Measurements from ENCODE around the gene GNAI2.

Gene GNAI2

DNA sequence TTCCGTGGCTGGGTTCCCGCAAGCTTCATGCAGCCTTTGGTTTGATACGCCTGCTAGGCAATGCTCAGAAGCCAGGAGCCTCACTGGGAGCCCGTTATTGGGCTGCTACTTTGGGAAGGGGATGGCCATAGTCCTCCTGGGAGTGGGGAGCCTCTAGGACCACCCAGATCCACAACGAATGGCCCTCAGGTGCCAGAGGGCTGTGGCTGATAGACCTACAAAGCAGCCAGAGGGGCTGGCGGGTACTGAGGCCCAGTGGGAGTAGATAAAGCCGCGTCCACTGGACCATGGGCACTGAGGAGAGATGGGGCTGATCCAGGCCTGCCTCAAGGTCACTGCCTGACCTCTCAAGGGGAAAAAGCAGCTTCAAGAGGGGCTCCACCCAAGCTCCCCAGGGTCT is 43.9 kb upstream of the GNAI2 start:
- no peaks in the 10 kb centered on the region for H3K36me3 ChIP-seq
- no peak overlapping the region for H3K4me3 ChIP-seq (ENCODE audit: low read depth in 1 of 2, low read length in 1 of 2)
- no peaks in the 10 kb centered on the region for H3K9me3 ChIP-seq
- no peak overlapping the region for H3K27ac ChIP-seq
- TF ChIP-seq, protein P1, sequence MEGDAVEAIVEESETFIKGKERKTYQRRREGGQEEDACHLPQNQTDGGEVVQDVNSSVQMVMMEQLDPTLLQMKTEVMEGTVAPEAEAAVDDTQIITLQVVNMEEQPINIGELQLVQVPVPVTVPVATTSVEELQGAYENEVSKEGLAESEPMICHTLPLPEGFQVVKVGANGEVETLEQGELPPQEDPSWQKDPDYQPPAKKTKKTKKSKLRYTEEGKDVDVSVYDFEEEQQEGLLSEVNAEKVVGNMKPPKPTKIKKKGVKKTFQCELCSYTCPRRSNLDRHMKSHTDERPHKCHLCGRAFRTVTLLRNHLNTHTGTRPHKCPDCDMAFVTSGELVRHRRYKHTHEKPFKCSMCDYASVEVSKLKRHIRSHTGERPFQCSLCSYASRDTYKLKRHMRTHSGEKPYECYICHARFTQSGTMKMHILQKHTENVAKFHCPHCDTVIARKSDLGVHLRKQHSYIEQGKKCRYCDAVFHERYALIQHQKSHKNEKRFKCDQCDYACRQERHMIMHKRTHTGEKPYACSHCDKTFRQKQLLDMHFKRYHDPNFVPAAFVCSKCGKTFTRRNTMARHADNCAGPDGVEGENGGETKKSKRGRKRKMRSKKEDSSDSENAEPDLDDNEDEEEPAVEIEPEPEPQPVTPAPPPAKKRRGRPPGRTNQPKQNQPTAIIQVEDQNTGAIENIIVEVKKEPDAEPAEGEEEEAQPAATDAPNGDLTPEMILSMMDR (IDR thresholded peaks at IDR 0.05) = no peak
- H3K4me1 ChIP-seq (ENCODE audit: control insufficient read depth in 1 of 2, insufficient read depth in 1 of 2, low read depth in 1 of 2, low read length in 1 of 2) = peaks cover 6 to 10% of the 10 kb centered on the region in 2 experiments
- peaks cover 47% of the 10 kb centered on the region for H3K27me3 ChIP-seq

DNA sequence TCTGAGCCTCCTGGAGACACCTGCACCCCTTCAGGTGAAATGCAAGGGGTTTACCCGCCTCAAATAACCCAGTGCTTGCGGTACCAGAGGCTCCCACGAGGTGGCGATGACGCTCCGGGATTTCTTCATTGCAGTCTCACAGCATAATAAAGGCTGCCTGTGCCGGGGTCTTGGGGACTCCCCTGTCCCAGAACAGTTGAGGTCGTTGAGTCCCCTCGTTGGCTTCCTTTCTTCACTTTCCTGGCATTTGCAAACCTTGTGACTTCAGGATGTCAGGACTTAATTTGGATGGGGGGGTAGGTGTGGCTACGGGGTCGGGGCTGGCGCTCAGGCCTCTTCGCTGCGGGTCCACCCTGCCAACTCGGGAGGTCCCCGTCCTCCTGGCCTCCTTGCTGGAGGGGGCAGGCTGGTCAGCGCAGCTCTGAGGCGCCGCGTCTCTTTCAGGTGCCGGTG is 43.3 kb upstream of the GNAI2 start:
- no peaks in the 10 kb centered on the region for H3K36me3 ChIP-seq
- peaks cover 6 to 10% of the 10 kb centered on the region in 2 experiments for H3K4me1 ChIP-seq (ENCODE audit: control insufficient read depth in 1 of 2, insufficient read depth in 1 of 2, low read depth in 1 of 2, low read length in 1 of 2)
- no peak overlapping the region for H3K27ac ChIP-seq
- no peaks in the 10 kb centered on the region for H3K9me3 ChIP-seq
- TF ChIP-seq, protein P1 (IDR thresholded peaks at IDR 0.05) = peak; percentile 92
- H3K4me3 ChIP-seq (ENCODE audit: low read depth in 1 of 2, low read length in 1 of 2) = no peak overlapping the region
- H3K27me3 ChIP-seq = peaks cover 53% of the 10 kb centered on the region

DNA sequence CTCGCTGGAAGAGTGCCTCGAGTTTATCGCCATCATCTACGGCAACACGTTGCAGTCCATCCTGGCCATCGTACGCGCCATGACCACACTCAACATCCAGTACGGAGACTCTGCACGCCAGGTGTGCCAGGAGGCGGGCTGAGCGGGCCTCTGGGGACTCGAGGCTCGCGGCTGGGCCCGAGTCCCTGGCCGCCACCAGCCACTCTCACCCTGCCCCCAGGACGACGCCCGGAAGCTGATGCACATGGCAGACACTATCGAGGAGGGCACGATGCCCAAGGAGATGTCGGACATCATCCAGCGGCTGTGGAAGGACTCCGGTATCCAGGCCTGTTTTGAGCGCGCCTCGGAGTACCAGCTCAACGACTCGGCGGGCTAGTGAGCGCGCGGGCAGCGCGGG is 42.7 kb upstream of the GNAI2 start:
- H3K27ac ChIP-seq = no peak overlapping the region
- peaks cover 59% of the 10 kb centered on the region for H3K27me3 ChIP-seq
- H3K4me3 ChIP-seq (ENCODE audit: low read depth in 1 of 2, low read length in 1 of 2) = no peak overlapping the region
- no peaks in the 10 kb centered on the region for H3K36me3 ChIP-seq
- TF ChIP-seq, protein P1 (IDR thresholded peaks at IDR 0.05) = no peak
- H3K4me1 ChIP-seq (ENCODE audit: control insufficient read depth in 1 of 2, insufficient read depth in 1 of 2, low read depth in 1 of 2, low read length in 1 of 2) = peaks cover 6 to 10% of the 10 kb centered on the region in 2 experiments
- H3K9me3 ChIP-seq = no peaks in the 10 kb centered on the region

DNA sequence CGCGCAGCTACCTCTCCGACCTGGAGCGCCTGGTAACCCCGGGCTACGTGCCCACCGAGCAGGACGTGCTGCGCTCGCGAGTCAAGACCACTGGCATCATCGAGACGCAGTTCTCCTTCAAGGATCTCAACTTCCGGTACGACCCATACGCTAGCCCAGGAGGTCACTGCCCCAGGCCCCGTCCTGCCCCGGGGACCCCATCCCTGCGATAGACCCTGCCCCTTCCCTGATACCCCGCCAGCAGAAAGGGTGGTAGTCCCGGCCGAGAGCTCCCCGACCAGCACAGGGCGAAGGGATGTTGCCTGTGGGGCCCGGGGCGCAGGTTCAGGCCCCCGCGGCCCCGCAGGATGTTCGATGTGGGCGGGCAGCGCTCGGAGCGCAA is 42.3 kb upstream of the GNAI2 start:
- Histone ChIP-seq H3K4me1 (ENCODE audit: control insufficient read depth in 1 of 2, insufficient read depth in 1 of 2, low read depth in 1 of 2, low read length in 1 of 2) (peaks cover 6 to 10% of the 10 kb centered on the region in 2 experiments), H3K9me3 (no peaks in the 10 kb centered on the region), H3K27ac (no peak overlapping the region), H3K36me3 (no peaks in the 10 kb centered on the region), H3K4me3 (ENCODE audit: low read depth in 1 of 2, low read length in 1 of 2) (no peak overlapping the region), H3K27me3 (peaks cover 63% of the 10 kb centered on the region)
- TF ChIP-seq, protein P1 (IDR thresholded peaks at IDR 0.05) = no peak

DNA sequence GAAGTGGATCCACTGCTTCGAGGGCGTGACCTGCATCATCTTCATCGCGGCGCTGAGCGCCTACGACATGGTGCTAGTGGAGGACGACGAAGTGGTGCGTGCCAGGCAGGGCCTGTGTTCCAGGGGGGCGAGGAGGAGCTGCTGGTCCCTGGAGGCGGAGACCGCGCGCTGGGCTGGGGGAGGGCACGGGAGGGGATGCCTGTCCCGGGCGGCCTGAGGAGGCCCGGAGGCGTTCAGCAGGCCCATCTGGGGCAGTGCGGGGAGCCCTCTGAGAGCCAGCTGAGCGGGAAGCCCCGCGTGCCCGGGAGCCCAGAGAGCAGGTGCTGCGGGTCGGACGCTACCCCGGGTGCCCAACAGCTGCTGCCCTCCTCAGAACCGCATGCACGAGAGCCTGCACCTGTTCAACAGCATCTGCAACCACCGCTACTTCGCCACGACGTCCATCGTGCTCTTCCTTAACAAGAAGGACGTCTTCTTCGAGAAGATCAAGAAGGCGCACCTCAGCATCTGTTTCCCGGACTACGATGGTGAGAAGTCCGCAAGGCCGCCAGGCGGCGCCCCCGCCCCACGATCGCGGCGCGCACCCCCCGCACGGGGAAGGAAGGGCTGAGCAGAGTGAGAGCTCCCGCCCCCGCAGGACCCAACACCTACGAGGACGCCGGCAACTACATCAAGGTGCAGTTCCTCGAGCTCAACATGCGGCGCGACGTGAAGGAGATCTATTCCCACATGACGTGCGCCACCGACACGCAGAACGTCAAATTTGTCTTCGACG is 41.7 kb upstream of the GNAI2 start:
- Histone ChIP-seq H3K36me3 (no peaks in the 10 kb centered on the region), H3K27ac (no peak overlapping the region), H3K4me3 (ENCODE audit: low read depth in 1 of 2, low read length in 1 of 2) (peak overlapping the region; percentile 10 to 39), H3K4me1 (ENCODE audit: control insufficient read depth in 1 of 2, insufficient read depth in 1 of 2, low read depth in 1 of 2, low read length in 1 of 2) (peaks cover 6 to 10% of the 10 kb centered on the region in 2 experiments), H3K9me3 (no peaks in the 10 kb centered on the region), H3K27me3 (peaks cover 67% of the 10 kb centered on the region)
- TF ChIP-seq, protein P1 (IDR thresholded peaks at IDR 0.05) = peak; percentile 25
